OCI-LY1 (cell line): Measurements from ENCODE around the gene MLPH.

ENCODE experiments used
- H2AFZ ChIP-seq: fragments of 200-600 bp; sonication (generic), shearing (Covaris generic); 2 replicates; pipeline ENCODE4 v1.6.0; 2014; ENCODE audit warnings: antibody characterized with exemption, mild to moderate bottlenecking, low read length
- H3F3A ChIP-seq: fragments of 200-600 bp; sonication (generic), shearing (Covaris generic); 2 replicates; pipeline ENCODE4 v1.6.0; 2014; ENCODE audit warnings: mild to moderate bottlenecking, antibody characterized with exemption, low read length, moderate library complexity; ENCODE audit not compliant: insufficient read depth
- H3K27ac ChIP-seq: fragments of 200-600 bp; sonication (generic); 2 replicates; pipeline ENCODE4 v1.5.1; 2014; ENCODE audit warnings: low read length, mixed run types, mild to moderate bottlenecking, low read depth; ENCODE audit not compliant: poor library complexity, severe bottlenecking
- H3K27me3 ChIP-seq: fragments of 200-600 bp; sonication (generic); 2 replicates; pipeline ENCODE4 v1.6.0; 2014; ENCODE audit warnings: antibody characterized with exemption, mild to moderate bottlenecking, low read length, moderate library complexity; ENCODE audit not compliant: insufficient read depth
- H3K36me3 ChIP-seq: fragments of 200-600 bp; sonication (generic); 2 replicates; pipeline ENCODE4 v1.6.1; 2014; ENCODE audit warnings: mild to moderate bottlenecking, antibody characterized with exemption, low read length, moderate library complexity, mixed read lengths; ENCODE audit not compliant: insufficient read depth
- H3K4me1 ChIP-seq: fragments of 200-600 bp; sonication (generic); 2 replicates; pipeline ENCODE4 v1.5.1; 2014; ENCODE audit warnings: mild to moderate bottlenecking, low read length, moderate library complexity; ENCODE audit not compliant: insufficient read depth, severe bottlenecking
- H3K4me2 ChIP-seq: fragments of 200-600 bp; sonication (generic), shearing (Covaris generic); 2 replicates; pipeline ENCODE4 v1.6.1; 2014; ENCODE audit warnings: low read length
- H3K4me3 ChIP-seq: fragments of 200-600 bp; sonication (generic); 2 replicates; pipeline ENCODE4 v1.5.1; 2014; ENCODE audit warnings: low read length, low read depth, mild to moderate bottlenecking, mixed read lengths; ENCODE audit not compliant: poor library complexity, severe bottlenecking
- H3K79me2 ChIP-seq: fragments of 200-600 bp; shearing (Covaris generic); 2 replicates; pipeline ENCODE4 v1.6.1; 2016; ENCODE audit warnings: mixed run types, low read length, mixed read lengths; ENCODE audit not compliant: insufficient read depth
- H3K9ac ChIP-seq: fragments of 200-600 bp; sonication (generic), shearing (Covaris generic); 2 replicates; pipeline ENCODE4 v1.6.1; 2014; ENCODE audit warnings: mild to moderate bottlenecking, low read length, mixed read lengths
- H3K9me2 ChIP-seq: fragments of 200-600 bp; sonication (generic), shearing (Covaris generic); 2 replicates; pipeline ENCODE4 v1.6.1; 2014; ENCODE audit warnings: low read depth, mild to moderate bottlenecking, low read length, mixed read lengths
- H3K9me3 ChIP-seq: fragments of 200-600 bp; shearing (Covaris generic); 2 replicates; pipeline ENCODE4 v1.6.1; 2014; ENCODE audit warnings: low read length, mixed read lengths
- H4K20me1 ChIP-seq: fragments of 200-600 bp; sonication (generic), shearing (Covaris generic); 2 replicates; pipeline ENCODE4 v1.6.0; 2016; ENCODE audit warnings: mild to moderate bottlenecking, low read length; ENCODE audit not compliant: insufficient read depth
- CTCF ChIP-seq: fragments of 200-600 bp; sonication (generic), shearing (Covaris generic); IDR thresholded peaks from 2 replicates; pipeline ENCODE4 v1.5.1; 2017; ENCODE audit warnings: mild to moderate bottlenecking, antibody characterized with exemption, low read length, moderate library complexity, mixed read lengths
- EZH2 ChIP-seq: fragments of 200-600 bp; sonication (generic), shearing (Covaris generic); IDR thresholded peaks from 2 replicates; pipeline ENCODE4 v1.8.0; 2017; ENCODE audit warnings: borderline replicate concordance, mixed run types, mild to moderate bottlenecking, antibody characterized with exemption, low read length, moderate library complexity, mixed read lengths

Gene MLPH

GRCh38 chr2:237549643-237550415 lies 62.8 kb downstream of the MLPH start:
- Histone ChIP-seq H3K9ac (no peak overlapping the region), H4K20me1 (no peaks in the 10 kb centered on the region), H3K27me3 (peaks cover 14% of the 10 kb centered on the region), H3K27ac (no peak overlapping the region), H3K4me1 (no peaks in the 10 kb centered on the region), H3F3A (no peaks in the 10 kb centered on the region), H3K9me2 (no peaks in the 10 kb centered on the region), H2AFZ (no peak overlapping the region), H3K9me3 (no peaks in the 10 kb centered on the region), H3K79me2 (no peaks in the 10 kb centered on the region), H3K4me3 (no peak overlapping the region), H3K4me2 (no peak overlapping the region), H3K36me3 (no peaks in the 10 kb centered on the region)
- no peak for TF ChIP-seq EZH2
- no peak for TF ChIP-seq CTCF

DNA sequence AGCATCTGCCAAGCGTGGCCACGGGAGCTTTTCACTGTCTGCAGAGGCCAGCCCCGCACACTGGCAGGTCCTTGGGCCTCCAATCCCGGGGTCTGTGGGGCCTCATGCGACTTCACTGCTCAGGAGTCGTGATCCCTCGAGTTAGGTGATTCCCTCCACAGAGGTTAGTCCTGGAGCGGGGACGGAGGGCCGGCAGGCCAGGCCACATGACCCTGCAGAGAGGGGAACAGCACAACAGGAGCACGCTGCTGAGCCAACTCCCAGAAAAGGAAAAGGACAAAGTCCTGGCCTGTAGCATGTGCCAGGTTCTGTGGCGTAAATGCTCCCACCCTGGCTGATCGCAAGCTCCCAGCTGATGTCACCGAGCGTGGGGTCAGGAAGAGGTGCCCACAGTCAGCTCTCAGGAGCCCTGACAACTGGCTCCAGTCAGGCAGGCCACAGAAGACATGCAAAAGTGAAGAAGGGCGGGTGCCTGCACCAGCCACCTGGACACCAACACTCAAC lies 64.1 kb downstream of the MLPH start:
- H3K4me2 ChIP-seq = no peak overlapping the region
- no peaks in the 10 kb centered on the region for H3K79me2 ChIP-seq
- H3K9me2 ChIP-seq = no peaks in the 10 kb centered on the region
- H3K36me3 ChIP-seq = no peaks in the 10 kb centered on the region
- no peaks in the 10 kb centered on the region for H4K20me1 ChIP-seq
- no peak overlapping the region for H3K9ac ChIP-seq
- no peak overlapping the region for H2AFZ ChIP-seq
- no peak overlapping the region for H3K27ac ChIP-seq
- H3K27me3 ChIP-seq = peaks cover 14% of the 10 kb centered on the region
- H3K4me1 ChIP-seq = no peaks in the 10 kb centered on the region
- H3K9me3 ChIP-seq = 0 out of 2 replicates have a peak, but pooled peaks cover 5% of the 10 kb centered on the region
- H3F3A ChIP-seq = no peaks in the 10 kb centered on the region
- no peak overlapping the region for H3K4me3 ChIP-seq
- TF ChIP-seq CTCF = no peak
- no peak for TF ChIP-seq EZH2

- Histone ChIP-seq H3K27ac (no peak overlapping the region), H3F3A (no peaks in the 10 kb centered on the region), H3K4me3 (no peak overlapping the region), H3K79me2 (no peaks in the 10 kb centered on the region), H4K20me1 (no peaks in the 10 kb centered on the region), H2AFZ (no peak overlapping the region), H3K9me2 (no peaks in the 10 kb centered on the region), H3K4me2 (no peak overlapping the region), H3K9ac (no peak overlapping the region), H3K4me1 (no peaks in the 10 kb centered on the region), H3K27me3 (peaks cover 18% of the 10 kb centered on the region), H3K36me3 (no peaks in the 10 kb centered on the region), H3K9me3 (0 out of 2 replicates have a peak, but pooled peaks cover 5% of the 10 kb centered on the region)
- no peak for TF ChIP-seq CTCF
- no peak for TF ChIP-seq EZH2
Observed at GRCh38 chr2:237552908-237553307, 65.9 kb downstream of the MLPH start.
